Caco-2 (cell line): ENCODE measurements around the gene SPACDR. TPM values are rescaled to one million over a fixed set of nuclear protein-coding genes. Genes with fewer than 3 reads are reported as not detected.
A peak's percentile ranks its signal among the peaks of the same experiment; 100 is the strongest.

ENCODE experiments used
- BruUV-seq: library from RNA; stranded (reverse); fragments of 400-500 nt; replicated peaks from 2 replicates; lab custom pipeline; 2021; lab: Mats Ljungman, UMichigan
- CTCF ChIA-PET: fragments of 300-600 bp; sonication (Branson Sonifier 250); formaldehyde crosslinking; loops from one replicate; lab custom pipeline; 2022; ENCODE audit warnings: antibody characterized with exemption; lab: Charles Lee
- POLR2A ChIA-PET: fragments of 300-600 bp; sonication (Branson Sonifier 250); formaldehyde crosslinking; loops from one replicate; lab custom pipeline; 2022; ENCODE audit warnings: antibody characterized with exemption; lab: Charles Lee
- DNase-seq, 2 experiments: peaks; one replicate each; pipeline versions ENCODE4 v3.0.0 to v3.0.0-alpha.2; 2020 to 2022
- H3K27me3 ChIP-seq: replicated peaks from 2 replicates; pipeline ENCODE4 v1.6.0; 2011; ENCODE audit warnings: low read length; ENCODE audit not compliant: control insufficient read depth, insufficient read depth
- H3K36me3 ChIP-seq: 2 replicates; pipeline ENCODE4 v1.5.1; 2011; ENCODE audit warnings: low read length; ENCODE audit not compliant: control insufficient read depth, insufficient read depth
- H3K4me1 ChIP-seq: fragments of 250-450 bp; sonication (Bioruptor Pico); 2 replicates; pipeline ENCODE4 v1.5.1; 2020; ENCODE audit warnings: mild to moderate bottlenecking
- H3K4me3 ChIP-seq: 2 replicates; pipeline ENCODE4 v1.5.1; 2011; ENCODE audit warnings: low read depth, mild to moderate bottlenecking, control low read depth, low read length
- H3K9me3 ChIP-seq: fragments of 250-450 bp; sonication (Bioruptor Pico); 2 replicates; pipeline ENCODE4 v1.5.1; 2020; ENCODE audit warnings: mild to moderate bottlenecking, moderate library complexity
- H3K27ac Mint-ChIP-seq: one replicate; pipeline ENCODE4 v1.8.0; 2022; ENCODE audit warnings: mixed read lengths; ENCODE audit not compliant: unreplicated experiment
- H3K27me3 Mint-ChIP-seq: one replicate; pipeline ENCODE4 v1.8.0; 2022; ENCODE audit warnings: mixed read lengths; ENCODE audit not compliant: insufficient read depth, unreplicated experiment
- H3K36me3 Mint-ChIP-seq: one replicate; pipeline ENCODE4 v1.8.0; 2022; ENCODE audit warnings: mild to moderate bottlenecking, mixed read lengths; ENCODE audit not compliant: insufficient read depth, unreplicated experiment
- H3K4me1 Mint-ChIP-seq: one replicate; pipeline ENCODE4 v1.8.0; 2022; ENCODE audit warnings: low read depth, mixed read lengths; ENCODE audit not compliant: unreplicated experiment
- H3K4me3 Mint-ChIP-seq: one replicate; pipeline ENCODE4 v1.8.0; 2022; ENCODE audit warnings: mild to moderate bottlenecking, moderate library complexity, mixed read lengths; ENCODE audit not compliant: unreplicated experiment
- H3K9me3 Mint-ChIP-seq: one replicate; pipeline ENCODE4 v1.8.0; 2022; ENCODE audit warnings: mixed read lengths; ENCODE audit not compliant: unreplicated experiment
- intact Hi-C: fragments of 100-400 bp; cut with micrococcal nuclease; formaldehyde crosslinking; loops from one replicate; pipeline ENCODE4 v1.10.0; 2022; ENCODE audit not compliant: unreplicated experiment
- total RNA-seq: library from RNA; stranded (reverse); gene quantifications from 2 replicates; pipeline ENCODE4 v1.2.3, GENCODE V29; 2022
- TF ChIP-seq, protein P1 (sequence below), 2 experiments: fragments of 200-600 bp in 1 of 2; IDR thresholded peaks; 1 replicate in 1 of 2; 2 replicates in 1 of 2; pipeline versions ENCODE4 v1.5.1 to v1.8.0; 2011 to 2022; ENCODE audit warnings: antibody characterized with exemption in 1 of 2, control low read depth in 1 of 2, inconsistent platforms in 1 of 2, low read depth in 1 of 2, low read length in 1 of 2, mild to moderate bottlenecking in 1 of 2, moderate library complexity in 1 of 2; ENCODE audit not compliant: insufficient read depth in 1 of 2, severe bottlenecking in 1 of 2, unreplicated experiment in 1 of 2

The SPACDR gene
- total RNA-seq, 1 experiment from 2014 or later: 0.41 TPM

DNA sequence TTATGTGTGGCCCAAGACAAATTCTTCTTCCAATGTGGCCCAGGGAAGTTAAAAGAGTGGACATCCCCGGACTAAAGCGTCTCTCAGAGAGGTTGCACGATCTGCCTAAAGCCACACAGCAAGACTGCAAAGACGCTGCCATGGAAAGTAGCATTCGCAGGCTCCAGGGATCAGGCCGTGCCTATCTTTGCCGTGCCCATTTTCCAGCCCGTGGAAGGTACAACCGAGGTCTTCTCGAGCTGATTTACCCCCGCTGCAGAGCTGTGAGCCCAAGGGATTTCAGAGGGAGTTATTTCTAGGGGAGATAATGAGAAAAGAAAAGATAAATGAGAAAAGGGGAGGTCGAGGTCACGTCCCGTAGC lies 18.6 kb upstream of the SPACDR start:
- TF ChIP-seq, protein P1, sequence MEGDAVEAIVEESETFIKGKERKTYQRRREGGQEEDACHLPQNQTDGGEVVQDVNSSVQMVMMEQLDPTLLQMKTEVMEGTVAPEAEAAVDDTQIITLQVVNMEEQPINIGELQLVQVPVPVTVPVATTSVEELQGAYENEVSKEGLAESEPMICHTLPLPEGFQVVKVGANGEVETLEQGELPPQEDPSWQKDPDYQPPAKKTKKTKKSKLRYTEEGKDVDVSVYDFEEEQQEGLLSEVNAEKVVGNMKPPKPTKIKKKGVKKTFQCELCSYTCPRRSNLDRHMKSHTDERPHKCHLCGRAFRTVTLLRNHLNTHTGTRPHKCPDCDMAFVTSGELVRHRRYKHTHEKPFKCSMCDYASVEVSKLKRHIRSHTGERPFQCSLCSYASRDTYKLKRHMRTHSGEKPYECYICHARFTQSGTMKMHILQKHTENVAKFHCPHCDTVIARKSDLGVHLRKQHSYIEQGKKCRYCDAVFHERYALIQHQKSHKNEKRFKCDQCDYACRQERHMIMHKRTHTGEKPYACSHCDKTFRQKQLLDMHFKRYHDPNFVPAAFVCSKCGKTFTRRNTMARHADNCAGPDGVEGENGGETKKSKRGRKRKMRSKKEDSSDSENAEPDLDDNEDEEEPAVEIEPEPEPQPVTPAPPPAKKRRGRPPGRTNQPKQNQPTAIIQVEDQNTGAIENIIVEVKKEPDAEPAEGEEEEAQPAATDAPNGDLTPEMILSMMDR (IDR thresholded peaks at IDR 0.05; ENCODE audit: insufficient read depth in 1 of 2, low read depth in 1 of 2, low read length in 1 of 2, severe bottlenecking in 1 of 2, unreplicated experiment in 1 of 2): no peak
- DNase-seq: no peak
- ChIA-PET POLR2A (no interaction called here), CTCF (interaction anchor here (0.7 to 2.6 kb wide), 5 partner anchors 17 to 223 kb away, joined by 3 to 18 read pairs (median 5); partner anchors contain the start of genes FBXO24 and LRCH4)
- Histone ChIP-seq H3K36me3 (no peaks in the 10 kb centered on the region), H3K4me3 (peak overlapping the region; percentile 74), H3K4me1 (peaks cover 11% of the 10 kb centered on the region; the same call in 1 of the 2 replicates), H3K9me3 (no peaks in the 10 kb centered on the region), H3K27me3 (no peaks in the 10 kb centered on the region)
- Mint-ChIP-seq H3K4me1 (peaks cover 18% of the 10 kb centered on the region), H3K27ac (peak overlapping the region; percentile 76), H3K9me3 (no peaks in the 10 kb centered on the region), H3K4me3 (peak overlapping the region; percentile 88), H3K36me3 (peaks cover 10% of the 10 kb centered on the region), H3K27me3 (no peaks in the 10 kb centered on the region)
- intact Hi-C loops: loop anchor here (1.0 to 2.0 kb wide), 3 partner anchors 13 to 77 kb away; no protein-coding TSS in a partner anchor
- no TSS peak for BruUV-seq

DNA sequence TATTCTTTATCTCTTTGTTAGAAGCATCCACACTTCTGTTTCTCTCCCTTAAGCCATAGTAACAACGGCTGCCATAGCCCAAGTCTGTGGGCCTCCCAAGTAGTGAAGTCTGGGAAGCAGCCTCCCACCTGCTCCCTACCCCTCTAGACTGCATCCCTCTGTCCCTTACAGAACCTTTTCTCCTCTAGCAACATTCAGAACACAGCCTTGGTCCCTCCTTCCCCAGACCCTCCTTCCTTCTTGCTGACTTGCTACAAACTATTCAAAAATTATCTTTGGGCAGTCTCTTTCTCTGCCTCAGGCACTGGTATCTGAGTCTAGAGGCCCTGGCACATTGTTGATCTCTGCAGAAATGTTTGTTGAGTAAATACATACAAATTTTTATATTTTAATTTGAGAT lies 17.4 kb upstream of the SPACDR start:
- peaks cover 10% of the 10 kb centered on the region for H3K36me3 Mint-ChIP-seq
- DNase-seq: no peak
- Histone ChIP-seq H3K36me3 (0 out of 2 replicates have a peak, but pooled peaks cover 1% of the 10 kb centered on the region), H3K4me3 (no peak overlapping the region), H3K4me1 (peaks cover 11% of the 10 kb centered on the region; the same call in 1 of the 2 replicates), H3K27me3 (no peaks in the 10 kb centered on the region), H3K9me3 (no peaks in the 10 kb centered on the region)
- ChIA-PET POLR2A (no interaction called here), CTCF (interaction anchor here (2.6 kb wide), 1 partner anchor 78 kb away, joined by 18 read pairs; no protein-coding TSS in a partner anchor)
- peaks cover 25% of the 10 kb centered on the region for H3K4me1 Mint-ChIP-seq
- no peaks in the 10 kb centered on the region for H3K27me3 Mint-ChIP-seq
- intact Hi-C loops: no loop called here
- no peaks in the 10 kb centered on the region for H3K9me3 Mint-ChIP-seq
- peak overlapping the region; percentile 1 for H3K4me3 Mint-ChIP-seq
- TF ChIP-seq, protein P1 (IDR thresholded peaks at IDR 0.05; ENCODE audit: insufficient read depth in 1 of 2, low read depth in 1 of 2, low read length in 1 of 2, severe bottlenecking in 1 of 2, unreplicated experiment in 1 of 2): no peak
- no TSS peak for BruUV-seq
- H3K27ac Mint-ChIP-seq: no peak overlapping the region

DNA sequence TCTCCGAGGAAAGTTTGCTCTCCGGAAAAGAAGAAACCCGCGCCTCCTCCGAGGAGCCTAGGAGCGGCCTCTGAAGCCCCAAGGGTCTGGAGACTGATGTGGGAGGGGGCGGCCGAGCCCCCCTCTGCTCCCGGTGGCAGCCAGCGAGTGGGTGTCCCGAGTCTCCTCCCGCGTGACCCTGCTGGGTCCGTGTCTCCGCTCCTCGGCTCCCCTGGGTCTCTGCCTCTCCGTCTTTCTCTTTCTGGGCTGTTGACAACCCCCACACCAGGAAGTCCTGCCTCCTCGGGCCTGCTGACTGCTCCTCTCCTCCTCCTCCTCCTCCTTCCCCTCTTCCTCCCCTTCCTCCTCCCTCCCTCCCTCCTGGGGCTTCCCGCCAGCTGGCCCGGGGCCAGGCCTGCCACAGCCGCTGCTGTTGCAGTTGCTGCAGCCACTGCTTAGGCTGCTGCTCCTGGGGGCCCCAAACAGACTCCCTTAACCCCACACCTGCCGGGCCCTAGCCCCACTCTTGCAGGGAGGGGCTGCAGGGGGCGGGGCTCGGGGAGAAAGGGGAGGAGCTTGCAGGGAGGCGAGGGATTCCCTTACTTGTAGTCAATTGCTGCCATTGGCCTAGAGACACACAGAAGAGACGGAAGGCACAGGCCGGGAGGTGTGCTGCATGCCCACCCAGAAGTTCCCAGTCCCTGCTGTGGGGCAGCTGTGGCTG lies 15.0 kb upstream of the SPACDR start, which contains the start of gene TSC22D4:
Gene TSC22D4, minus strand, starts transcription at position 257 of the 703 bp plus-strand sequence. CDS start 1,176 bp downstream, outside the sequence.
- H3K27me3 Mint-ChIP-seq: no peaks in the 10 kb centered on the region
- Histone ChIP-seq H3K9me3 (no peaks in the 10 kb centered on the region), H3K4me3 (peak within 1 kb of the TSS; percentile 94), H3K4me1 (peaks cover 7% of the 10 kb centered on the region; the same call in 1 of the 2 replicates), H3K27me3 (no peaks in the 10 kb centered on the region), H3K36me3 (0 out of 2 replicates have a peak, but pooled peaks cover 1% of the 10 kb centered on the region)
- peak within 1 kb of the TSS; percentile 100 for H3K4me3 Mint-ChIP-seq
- peak within 1 kb of the TSS; percentile 80 for H3K27ac Mint-ChIP-seq
- no peaks in the 10 kb centered on the region for H3K9me3 Mint-ChIP-seq
- H3K36me3 Mint-ChIP-seq: peaks cover 10% of the 10 kb centered on the region
- no TSS peak for BruUV-seq
- DNase-seq: peak; percentile 87 to 93
- POLR2A ChIA-PET: interaction anchor here (0.6 to 2.2 kb wide), 4 partner anchors 51 to 227 kb away, joined by 3 to 10 read pairs (median 4); partner anchors contain the start of genes FBXO24, LRCH4, POP7 and ZCWPW1
- H3K4me1 Mint-ChIP-seq: peaks cover 22% of the 10 kb centered on the region
- intact Hi-C loops: no loop called here
- CTCF ChIA-PET: interaction anchor here (1.0 to 2.0 kb wide), 3 partner anchors 10 to 81 kb away, joined by 4 to 7 read pairs (median 6); no protein-coding TSS in a partner anchor
- TF ChIP-seq, protein P1 (IDR thresholded peaks at IDR 0.05; ENCODE audit: insufficient read depth in 1 of 2, low read depth in 1 of 2, low read length in 1 of 2, severe bottlenecking in 1 of 2, unreplicated experiment in 1 of 2): no peak
